HG03280 (cell line): ENCODE measurements around the gene SLC12A3.
"Not testable (repeated sequence)": the region's sequence is repeated elsewhere in the genome, so short reads cannot be mapped to it uniquely, and the experiment has no call there.

ENCODE experiments used
- ATAC-seq: cut with Tn5 transposase; IDR thresholded peaks from one replicate; pipeline ENCODE4 v1.9.1; 2021; ENCODE audit warnings: mild to moderate bottlenecking, moderate library complexity; ENCODE audit not compliant: unreplicated experiment

SLC12A3 gene

DNA sequence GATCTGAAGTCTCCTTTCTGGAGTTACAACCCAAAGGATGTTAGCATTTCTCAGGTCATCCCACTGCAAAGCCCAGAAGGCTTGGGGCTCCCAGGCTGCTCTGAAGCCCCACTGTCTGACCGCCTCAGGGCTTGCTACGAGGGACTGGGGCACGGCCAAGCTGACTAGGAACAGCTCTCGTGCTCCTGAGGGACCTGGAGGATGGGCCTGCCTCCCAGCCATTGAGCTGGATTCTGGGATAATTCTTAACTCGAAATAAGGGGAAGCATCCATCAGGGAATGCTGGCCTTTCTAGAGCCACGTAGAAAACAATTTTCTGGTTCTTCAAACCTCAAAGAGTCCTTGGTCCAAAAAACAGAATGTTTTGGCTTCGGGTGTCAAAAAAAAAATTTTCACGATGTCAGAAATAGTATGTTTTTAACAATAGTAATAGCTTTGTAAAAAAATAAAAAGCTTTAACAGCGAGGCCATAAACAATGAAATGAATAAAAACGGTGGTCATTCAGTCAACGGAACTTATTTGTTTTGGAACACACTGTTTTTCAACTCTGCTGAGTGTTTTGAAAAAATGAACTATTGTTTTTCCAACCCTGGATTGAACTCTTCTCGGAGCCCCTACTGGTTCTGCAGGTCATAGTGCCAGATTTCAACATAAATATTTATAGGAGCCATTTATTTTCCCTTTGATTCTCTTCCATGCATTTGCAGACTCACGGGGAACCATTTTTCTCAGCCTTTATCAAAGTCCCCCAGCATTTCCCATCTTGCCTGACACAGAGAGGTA lies 50.5 kb downstream of the SLC12A3 start:
- no peak for ATAC-seq

DNA sequence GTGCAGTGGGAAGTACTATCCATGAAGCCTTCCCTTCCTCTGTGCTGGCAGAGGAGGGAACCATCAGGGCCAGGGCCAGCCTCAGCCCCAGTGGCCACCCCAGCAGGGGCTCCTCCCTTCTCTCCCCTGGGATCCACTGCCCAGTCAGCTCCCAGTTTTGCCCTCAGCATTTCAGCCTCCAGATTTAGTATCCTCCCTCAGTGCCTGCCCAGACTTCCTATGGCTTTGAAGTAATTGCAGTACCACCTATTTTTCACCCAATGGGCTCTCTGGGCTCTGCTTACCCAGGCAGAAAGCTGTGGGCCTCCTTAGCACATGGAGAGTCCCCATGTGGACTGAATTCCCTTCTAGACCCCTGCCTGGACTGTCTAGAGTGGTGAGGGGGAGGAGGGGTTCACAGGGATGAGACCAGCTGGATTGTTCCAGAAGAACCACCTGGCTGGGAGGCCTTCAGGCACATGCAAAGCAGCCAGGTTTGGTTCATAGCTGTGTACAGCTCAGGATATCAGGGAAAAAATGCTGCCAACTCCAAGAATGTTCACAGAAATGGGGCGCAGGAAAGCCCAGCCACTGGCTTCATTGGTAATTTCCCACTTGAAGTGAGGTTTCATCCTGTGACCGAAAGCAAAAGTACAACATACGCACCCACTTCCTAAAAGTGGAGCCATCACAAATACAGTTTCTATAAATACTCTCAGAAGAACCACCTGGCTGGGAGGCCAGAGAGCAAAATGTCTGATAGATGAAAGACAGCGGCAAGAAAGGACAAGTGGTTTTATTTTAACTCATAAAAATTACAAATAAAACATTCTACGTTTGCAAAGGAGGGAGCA lies 51.8 kb downstream of the SLC12A3 start:
- ATAC-seq = peak; percentile 65

DNA sequence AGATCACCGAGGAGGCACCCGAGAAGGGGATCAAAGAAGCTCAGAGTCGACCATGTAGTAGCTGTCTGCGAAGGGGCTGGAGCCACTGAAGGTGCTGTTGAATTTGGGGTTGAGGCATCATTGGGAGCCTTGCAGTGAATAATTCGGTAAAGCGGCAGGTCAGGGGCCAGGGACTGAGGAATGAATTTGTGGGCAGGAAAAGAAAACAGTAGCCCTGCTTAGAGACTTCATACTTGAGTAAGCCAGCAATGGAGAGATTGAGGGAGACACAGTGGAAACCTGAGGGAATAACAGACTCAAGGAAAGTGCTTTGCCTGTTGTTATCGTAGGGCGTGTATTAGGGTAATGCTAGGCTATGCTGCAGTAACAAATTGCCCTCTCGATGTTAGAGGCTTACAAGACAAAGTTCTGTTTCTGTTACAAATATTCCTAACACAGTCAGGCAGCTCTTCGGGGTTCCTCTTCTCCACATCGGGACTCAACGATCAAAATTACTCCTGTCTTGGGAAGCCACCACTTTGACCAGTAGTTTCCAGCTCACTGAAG lies 53.5 kb downstream of the SLC12A3 start:
- ATAC-seq = no peak

DNA sequence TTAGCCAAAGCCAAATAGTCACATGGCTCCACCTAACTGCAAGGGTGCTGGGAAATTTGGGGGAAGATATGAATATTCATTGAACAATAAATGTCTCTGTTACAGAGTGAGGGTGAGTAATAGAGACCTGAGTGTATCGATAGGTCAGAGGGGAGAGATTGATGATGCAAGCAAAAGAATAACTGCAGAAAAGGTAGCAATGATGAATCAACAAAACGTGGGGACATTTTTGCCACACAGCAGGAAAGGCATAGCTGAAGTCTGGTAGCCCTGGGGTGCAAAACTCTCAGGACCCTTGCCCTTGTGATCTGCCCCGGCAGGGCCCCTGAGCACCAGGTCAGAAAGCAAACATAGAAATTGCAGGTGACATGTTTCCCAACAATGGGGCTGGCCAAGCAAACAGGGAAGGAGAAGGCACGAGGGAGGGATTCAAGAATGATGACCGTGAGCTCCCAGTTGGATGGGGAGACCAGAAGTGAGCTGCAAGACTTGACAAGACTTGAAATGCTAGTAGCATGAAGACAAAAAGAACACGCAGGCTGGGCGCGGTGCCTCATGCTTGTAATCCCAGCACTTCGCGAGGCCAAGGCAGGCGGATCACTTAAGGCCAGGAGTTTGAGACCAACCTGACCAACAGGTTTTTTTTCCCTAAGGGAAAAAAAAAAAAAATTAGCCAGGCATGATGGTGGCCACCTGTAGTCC lies 54.2 kb downstream of the SLC12A3 start:
- ATAC-seq = no peak

DNA sequence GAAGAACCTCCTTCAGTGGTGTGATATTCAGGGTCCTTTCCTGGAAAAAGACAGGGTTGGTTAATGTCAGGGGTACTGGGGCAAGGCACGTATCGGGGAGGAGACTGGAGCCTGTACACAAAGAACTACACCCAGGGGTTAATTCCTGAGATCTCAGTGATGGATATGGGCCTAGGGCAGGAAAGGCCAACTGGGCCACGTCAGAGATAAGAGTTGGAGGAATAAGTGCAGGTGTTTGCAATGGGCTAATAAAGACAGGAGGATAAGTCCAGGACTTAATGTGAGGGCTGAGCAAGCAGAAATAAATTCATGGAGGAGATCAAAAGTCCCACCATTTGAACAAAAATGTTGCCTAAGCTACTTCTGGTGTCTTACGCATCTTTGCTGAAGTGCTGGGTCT lies 56.6 kb downstream of the SLC12A3 start:
- ATAC-seq = no peak

DNA sequence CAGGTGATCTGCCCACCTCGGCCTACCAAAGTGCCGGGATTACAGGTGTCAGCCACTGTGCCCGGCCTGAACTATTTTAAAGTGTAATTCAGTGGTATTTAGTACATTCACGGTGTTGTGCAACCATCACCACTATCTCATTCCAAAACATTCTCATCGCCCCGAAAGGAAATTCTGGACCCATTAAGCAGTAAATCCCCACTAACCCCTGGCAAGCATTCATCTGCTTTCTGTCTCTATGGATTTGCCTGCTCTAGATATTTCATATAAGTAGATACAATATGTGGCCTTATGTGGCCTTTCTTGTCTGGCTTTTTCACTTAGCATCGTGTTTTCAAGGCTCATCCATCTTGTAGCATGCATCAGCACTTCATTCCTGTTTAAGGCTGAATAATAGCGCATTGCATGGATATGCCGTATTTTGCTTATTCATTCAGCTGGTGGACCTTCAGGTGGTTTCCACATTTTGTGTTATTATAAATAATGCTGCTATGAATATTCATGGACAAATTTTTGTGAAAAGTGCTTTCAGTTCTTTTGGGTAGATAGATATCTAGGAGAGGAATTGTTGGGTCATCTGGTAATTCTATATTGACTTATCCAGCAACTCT lies 58.6 kb downstream of the SLC12A3 start:
- ATAC-seq = no peak

DNA sequence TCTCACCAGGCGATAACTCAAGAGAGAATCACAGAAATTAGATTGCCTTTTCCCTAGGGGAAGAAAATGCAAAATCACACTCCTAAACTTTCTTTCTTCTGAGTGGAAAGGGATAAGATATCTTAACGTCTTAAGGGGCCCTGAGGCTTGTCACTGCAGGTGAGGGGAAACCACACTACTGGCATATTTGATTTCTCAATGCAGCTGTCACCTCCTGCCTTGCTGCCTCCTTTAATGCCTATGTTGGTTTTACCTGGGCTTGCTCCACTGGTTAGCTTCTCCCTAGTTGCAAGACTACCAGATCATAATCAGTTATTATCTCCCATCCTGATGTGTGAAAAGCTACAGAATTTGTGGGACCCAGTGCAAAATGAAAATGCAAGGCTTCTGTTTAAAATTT lies 62.5 kb downstream of the SLC12A3 start:
- no peak for ATAC-seq

DNA sequence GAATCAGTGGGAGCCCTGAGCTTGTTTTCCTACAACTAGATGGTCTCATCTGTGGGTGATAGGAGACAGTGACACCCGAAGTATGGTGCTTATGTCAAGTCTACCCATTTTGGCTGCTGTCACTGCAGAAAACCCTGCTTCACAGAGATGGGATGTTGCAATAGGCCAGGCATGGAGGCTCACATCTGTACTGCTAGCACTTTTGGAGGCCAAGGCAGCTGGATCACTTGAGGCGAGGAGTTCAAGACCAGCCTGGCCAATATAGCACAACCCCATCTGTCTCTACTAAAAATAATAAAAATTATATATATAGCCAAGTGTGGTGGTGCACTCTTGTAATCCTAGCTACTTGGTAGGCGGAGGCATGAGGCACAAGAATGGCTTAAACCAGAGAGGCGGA lies 64.6 kb downstream of the SLC12A3 start:
- no peak for ATAC-seq

DNA sequence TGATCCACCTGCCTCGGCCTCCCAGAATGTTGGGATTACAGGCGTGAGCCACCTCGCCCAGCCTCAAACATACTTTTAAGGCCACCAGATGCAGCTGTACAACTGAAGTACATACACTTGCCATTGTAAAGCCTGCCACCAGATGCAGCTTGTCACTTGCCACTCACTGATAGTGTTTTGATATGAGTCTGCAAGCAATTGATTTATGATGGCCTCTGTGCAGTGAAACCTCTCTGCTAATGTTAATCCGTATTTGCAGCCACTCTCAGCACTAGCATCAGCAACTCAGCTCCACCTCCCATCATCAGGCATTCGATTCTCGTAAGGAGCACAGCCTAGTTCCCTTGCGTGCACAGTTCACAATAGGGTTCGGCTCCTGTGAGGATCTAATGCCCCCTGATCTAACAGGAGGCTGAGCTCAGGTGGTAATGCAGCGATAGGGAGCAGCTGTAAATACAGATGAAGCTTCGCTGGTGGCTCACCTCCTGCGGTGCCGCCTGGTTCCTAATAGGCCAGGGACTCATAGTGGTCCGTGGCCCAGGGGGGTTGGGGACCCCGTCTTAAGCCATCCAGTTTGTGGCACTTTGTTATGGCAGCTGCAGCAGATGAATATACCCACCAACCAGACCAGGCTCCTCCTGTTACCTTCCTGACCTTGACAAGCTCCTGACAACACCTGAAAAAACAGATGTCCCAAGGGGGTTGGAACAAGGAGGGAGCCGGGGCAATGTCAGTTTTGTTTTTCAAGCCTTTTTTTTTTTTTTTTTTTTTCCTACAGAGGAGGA lies 65.7 kb downstream of the SLC12A3 start:
- no peak for ATAC-seq

DNA sequence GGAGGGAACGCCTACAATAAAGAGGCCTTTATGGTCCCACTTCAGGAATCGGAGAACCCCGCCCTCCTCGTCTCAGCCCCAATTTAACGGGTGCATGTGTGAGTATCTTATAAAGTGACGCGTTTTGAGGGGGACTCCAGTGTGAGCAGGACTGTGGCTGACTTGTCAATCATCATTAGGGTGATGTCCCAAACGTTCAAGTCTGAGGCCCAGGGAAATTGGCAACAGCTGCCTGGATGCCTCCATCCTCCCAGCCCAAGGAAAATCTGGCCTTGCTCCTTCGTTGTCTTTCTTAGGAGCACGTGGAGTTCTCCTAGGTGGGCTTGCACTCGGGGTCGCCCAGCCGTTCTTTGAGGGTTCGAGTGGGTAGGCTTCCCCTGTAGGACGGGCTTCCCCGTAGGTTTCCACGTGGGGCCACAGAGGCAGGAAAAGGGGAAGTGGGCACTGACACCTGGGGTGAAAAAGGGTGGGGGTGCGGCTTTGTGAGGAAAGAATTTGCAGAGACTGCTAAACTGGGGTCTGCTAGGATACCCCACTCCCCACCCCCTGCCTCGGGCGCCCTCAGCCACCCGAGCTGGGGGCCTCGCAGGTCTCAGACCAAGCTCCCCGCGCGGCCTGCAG lies 66.4 kb downstream of the SLC12A3 start:
- peak; percentile 38 for ATAC-seq

DNA sequence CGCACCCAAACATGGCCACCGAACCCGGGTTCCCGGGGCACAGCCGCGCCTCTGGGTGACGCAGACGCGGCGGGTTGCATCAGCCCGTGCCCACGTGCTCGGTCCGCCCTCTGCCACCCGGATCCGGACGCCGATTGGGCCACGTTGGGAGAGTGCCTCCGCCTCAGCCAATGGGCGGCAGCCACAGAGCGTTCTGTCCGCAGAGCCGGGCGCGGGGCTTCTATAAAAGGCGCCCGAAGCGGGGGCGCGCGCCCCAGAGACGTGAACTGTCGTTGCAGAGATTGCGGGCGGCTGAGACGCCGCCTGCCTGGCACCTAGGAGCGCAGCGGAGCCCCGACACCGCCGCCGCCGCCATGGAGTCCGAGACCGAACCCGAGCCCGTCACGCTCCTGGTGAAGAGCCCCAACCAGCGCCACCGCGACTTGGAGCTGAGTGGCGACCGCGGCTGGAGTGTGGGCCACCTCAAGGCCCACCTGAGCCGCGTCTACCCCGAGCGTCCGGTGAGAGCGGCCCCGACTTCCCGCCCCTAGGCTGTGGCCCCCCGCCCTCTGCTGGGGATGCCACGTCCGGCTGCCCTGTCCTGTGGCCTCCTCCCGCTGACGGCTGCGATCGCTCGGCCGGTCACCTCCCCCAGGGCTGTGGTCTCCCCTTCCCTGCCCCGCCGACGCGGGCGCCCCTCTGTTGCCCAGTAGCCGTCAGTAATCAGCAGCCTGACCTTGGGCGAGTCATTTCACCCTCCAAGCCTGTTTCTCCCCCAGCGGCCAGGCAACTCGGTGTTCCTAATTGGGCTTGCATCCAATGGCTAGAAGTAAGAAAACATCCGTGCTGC lies 67.1 kb downstream of the SLC12A3 start, which contains the start of gene HERPUD1:
Gene HERPUD1 (plus strand): TSS at position 251 of the 829 bp plus-strand sequence. CDS start 103 bp downstream, at position 354.
- ATAC-seq = peak; percentile 91

DNA sequence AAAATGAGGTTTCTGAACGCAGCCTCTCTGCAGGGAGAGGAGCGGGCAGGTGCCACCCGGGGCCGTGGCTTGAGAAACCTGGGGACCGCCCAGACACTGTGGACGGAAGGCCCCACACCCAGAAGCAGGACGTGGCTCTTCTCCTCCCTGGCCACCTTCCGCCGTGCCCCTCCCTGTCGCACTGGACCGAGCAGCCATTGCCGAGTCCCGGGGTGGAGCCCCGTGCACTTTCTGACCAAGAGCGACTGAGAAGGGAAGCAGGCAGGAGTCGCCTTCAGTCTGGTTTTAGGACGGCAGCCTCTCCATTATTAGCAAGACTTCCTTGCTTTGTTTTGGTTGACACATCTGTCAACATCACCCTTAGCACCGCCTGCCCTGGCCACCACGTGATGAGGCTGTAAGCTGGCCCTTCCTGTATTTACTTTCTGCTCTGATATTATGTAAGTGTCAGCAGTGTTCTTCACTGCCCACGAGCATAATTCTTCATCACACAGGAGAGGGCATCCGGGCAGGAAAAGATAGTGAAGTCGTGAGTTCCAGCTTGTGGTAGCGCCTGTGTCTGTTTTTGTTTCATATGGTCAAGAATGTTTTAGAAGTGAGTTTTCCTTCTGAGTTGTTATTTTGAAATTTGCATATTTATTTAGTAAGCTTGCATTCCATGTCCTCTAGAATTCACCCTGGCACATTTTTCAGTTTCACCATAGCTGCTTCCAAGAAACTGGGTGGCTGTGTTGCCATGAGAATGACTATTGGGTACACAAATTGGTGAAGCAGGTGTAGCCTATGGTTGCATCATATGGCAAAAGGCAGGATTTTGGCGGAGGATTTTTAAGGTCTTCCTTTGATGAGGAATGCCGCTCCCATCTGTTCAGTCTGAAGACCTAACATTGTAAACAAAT lies 68.0 kb downstream of the SLC12A3 start:
- ATAC-seq = no peak

DNA sequence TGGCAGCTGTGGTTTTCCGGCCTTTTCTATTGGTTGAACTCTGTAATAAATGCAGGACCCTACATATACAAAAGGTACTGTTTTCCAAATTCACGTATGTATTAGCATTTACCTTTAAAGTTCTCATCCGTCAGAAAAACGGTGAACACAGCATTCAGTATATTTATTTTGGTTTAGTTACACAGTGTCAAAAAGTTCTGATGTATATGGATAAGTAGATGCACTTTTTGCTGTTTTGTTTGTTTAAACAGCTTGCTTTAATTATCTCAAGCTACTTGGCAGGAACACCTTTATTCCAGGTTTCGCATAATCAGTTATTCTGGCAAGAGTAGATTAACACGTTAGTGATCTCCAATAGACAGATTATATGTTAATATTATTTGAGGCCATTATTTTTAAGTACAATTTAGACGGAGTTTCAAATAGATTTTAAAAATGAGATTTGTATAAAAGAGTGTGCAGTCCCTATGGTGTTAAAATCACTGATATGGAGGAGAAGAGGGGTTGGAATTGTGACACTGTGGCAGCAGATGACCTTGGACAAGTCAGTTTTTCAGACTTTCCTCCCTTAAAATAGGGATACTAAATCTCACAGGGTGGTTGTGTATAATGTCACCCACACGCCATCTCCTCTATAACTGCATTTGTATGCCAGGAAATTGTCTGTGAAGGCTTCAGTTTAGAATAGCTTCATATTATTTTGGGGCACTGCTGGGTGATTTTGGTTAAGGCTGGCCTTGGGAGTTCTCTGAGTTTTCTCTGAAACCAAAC lies 69.0 kb downstream of the SLC12A3 start:
- ATAC-seq = no peak

DNA sequence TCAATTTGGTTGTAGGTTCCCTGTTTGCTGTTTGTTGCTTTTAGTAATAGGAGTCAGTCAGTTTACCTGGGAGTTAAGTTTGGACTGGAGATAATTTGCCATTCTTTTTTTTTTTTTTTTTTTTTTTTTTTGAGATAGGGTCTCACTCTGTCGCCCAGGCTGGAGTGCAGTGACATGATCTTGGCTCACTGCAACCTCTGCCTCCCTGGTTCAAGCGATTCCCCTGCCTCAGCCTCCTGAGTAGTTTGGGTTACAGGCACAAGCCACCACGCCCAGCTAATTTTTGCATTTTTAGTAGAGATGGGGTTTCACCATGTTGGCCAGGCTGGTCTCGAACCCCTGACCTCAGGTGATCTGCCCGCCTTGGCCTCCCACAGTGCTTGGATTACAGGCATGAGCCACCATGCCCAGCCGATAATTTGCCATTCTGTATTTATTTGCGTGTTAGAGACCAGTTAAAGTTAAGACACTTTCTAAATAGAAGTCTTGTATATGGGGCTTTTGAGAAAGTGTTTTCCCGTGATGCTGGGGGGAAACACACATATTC lies 69.7 kb downstream of the SLC12A3 start:
- ATAC-seq = not testable (repeated sequence)

DNA sequence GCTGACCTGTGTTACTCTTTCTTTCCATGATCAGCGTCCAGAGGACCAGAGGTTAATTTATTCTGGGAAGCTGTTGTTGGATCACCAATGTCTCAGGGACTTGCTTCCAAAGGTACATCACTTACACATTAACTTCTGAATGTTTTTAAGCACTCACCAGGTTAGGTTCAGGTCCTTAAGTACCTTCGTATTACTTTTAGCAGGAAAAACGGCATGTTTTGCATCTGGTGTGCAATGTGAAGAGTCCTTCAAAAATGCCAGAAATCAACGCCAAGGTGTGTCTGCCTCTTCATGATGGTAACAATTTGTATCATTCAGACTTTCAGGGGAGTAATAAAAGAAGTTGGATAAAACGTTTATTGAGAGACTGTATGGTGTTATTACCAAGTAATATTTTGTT lies 70.2 kb downstream of the SLC12A3 start:
- no peak for ATAC-seq

DNA sequence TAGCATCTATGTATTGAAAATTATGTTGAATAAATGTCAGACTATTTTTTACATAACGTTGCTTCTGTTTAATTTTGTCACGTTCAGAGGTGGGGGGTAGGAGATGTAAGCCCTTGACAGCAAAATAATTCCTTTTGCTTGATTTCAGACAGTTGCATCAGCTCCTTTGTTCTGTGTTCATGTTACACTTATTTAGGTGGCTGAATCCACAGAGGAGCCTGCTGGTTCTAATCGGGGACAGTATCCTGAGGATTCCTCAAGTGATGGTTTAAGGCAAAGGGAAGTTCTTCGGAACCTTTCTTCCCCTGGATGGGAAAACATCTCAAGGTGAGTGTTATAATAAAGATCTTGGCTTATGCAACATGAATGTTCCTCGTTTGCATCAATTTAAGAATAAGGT lies 71.5 kb downstream of the SLC12A3 start:
- ATAC-seq = no peak

DNA sequence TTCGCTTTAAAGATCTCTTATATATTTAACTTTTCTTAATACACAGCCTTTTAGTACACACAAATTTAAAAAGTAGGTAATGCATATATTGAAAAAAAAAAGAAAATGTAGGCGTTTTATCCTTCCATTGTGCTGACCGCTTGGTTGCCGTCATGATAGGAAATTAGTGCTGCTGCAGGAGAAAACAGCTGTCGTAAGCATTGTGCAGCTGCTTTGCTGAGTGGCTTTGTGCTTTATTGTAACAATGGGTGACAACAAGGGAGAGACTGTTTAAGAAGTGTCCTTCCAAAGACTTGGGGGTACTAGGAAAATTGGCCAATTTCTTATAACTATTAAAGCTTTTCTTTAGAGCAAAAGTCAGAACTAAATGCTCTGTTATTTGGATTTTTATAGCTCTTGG lies 71.9 kb downstream of the SLC12A3 start:
- no peak for ATAC-seq
